ENCODE results near the gene USF3. TPM values are rescaled to one million over a fixed set of nuclear protein-coding genes. Genes with fewer than 3 reads are reported as not detected.

Gene USF3
- total RNA-seq, 3 donors from 2014 or later, result 19.7 to 38.9 (median 28.5) TPM

GRCh38 chr3:113717818-113718217, 21.4 kb upstream of the USF3 start:
- no peaks in the 10 kb centered on the region for H3K9me3 ChIP-seq
- no peaks in the 10 kb centered on the region for H3K4me1 ChIP-seq
- intact Hi-C loops (cut with DNase I; ENCODE audit: low total_unique reads), result no loop called here
- peaks cover 6% of the 10 kb centered on the region for H3K36me3 ChIP-seq
- no peaks in the 10 kb centered on the region for H3K27me3 ChIP-seq
- H3K27ac ChIP-seq, result no peak overlapping the region
- TF ChIP-seq POLR2A (IDR thresholded peaks at IDR 0.05) (no peak), POLR2AphosphoS5 (IDR thresholded peaks at IDR 0.05) (no peak), CTCF (IDR thresholded peaks at IDR 0.05) (no peak)
- no peak overlapping the region for H3K4me3 ChIP-seq
- DNase-seq (ENCODE audit: low spot score in 2 of 2), result no peak

- Histone ChIP-seq H3K9me3 (no peaks in the 10 kb centered on the region), H3K27me3 (no peaks in the 10 kb centered on the region), H3K36me3 (peaks cover 6% of the 10 kb centered on the region), H3K27ac (no peak overlapping the region), H3K4me1 (no peaks in the 10 kb centered on the region), H3K4me3 (no peak overlapping the region)
- intact Hi-C loops (cut with DNase I; ENCODE audit: low total_unique reads), result no loop called here
- no peak for TF ChIP-seq POLR2A (IDR thresholded peaks at IDR 0.05)
- TF ChIP-seq POLR2AphosphoS5 (IDR thresholded peaks at IDR 0.05), result no peak
- no peak for TF ChIP-seq CTCF (IDR thresholded peaks at IDR 0.05)
- DNase-seq (ENCODE audit: low spot score in 2 of 2), result no peak
Measured at GRCh38 chr3:113717308-113717707, 20.9 kb upstream of the USF3 start.

- Histone ChIP-seq H3K36me3 (no peaks in the 10 kb centered on the region), H3K4me1 (no peaks in the 10 kb centered on the region), H3K4me3 (no peak overlapping the region), H3K27me3 (no peaks in the 10 kb centered on the region), H3K27ac (no peak overlapping the region), H3K9me3 (no peaks in the 10 kb centered on the region)
- intact Hi-C loops (cut with DNase I; ENCODE audit: low total_unique reads), result no loop called here
- TF ChIP-seq POLR2AphosphoS5 (IDR thresholded peaks at IDR 0.05), result no peak
- no peak for TF ChIP-seq POLR2A (IDR thresholded peaks at IDR 0.05)
- no peak for TF ChIP-seq CTCF (IDR thresholded peaks at IDR 0.05)
- DNase-seq (ENCODE audit: low spot score in 2 of 2), result no peak
Measured at GRCh38 chr3:113714702-113715101, 18.3 kb upstream of the USF3 start.

- no peaks in the 10 kb centered on the region for H3K4me1 ChIP-seq
- H3K9me3 ChIP-seq, result no peaks in the 10 kb centered on the region
- TF ChIP-seq POLR2A (IDR thresholded peaks at IDR 0.05) (no peak), POLR2AphosphoS5 (IDR thresholded peaks at IDR 0.05) (no peak), CTCF (IDR thresholded peaks at IDR 0.05) (no peak)
Measured at GRCh38 chr3:113712129-113712528, 15.7 kb upstream of the USF3 start.

GRCh38 chr3:113707835-113708234, 11.4 kb upstream of the USF3 start:
- H3K4me3 ChIP-seq, result no peak overlapping the region
- H3K9me3 ChIP-seq, result no peaks in the 10 kb centered on the region
- H3K27me3 ChIP-seq, result no peaks in the 10 kb centered on the region
- no peak for TF ChIP-seq POLR2A (IDR thresholded peaks at IDR 0.05)
- no peak for TF ChIP-seq POLR2AphosphoS5 (IDR thresholded peaks at IDR 0.05)
- no peak for TF ChIP-seq CTCF (IDR thresholded peaks at IDR 0.05)
- intact Hi-C loops (cut with DNase I; ENCODE audit: low total_unique reads), result loop anchor here (1.0 kb wide), 1 partner anchor 9 kb away; no protein-coding TSS in a partner anchor
- no peaks in the 10 kb centered on the region for H3K36me3 ChIP-seq
- no peak for DNase-seq (ENCODE audit: low spot score in 2 of 2)
- no peaks in the 10 kb centered on the region for H3K4me1 ChIP-seq
- H3K27ac ChIP-seq, result no peak overlapping the region

More at GRCh38 chr3:113712129-113712528, 15.7 kb upstream of the USF3 start:
- no peaks in the 10 kb centered on the region for H3K36me3 ChIP-seq
- no peak overlapping the region for H3K4me3 ChIP-seq
- intact Hi-C loops (cut with DNase I; ENCODE audit: low total_unique reads), result no loop called here
- no peaks in the 10 kb centered on the region for H3K27me3 ChIP-seq
- no peak overlapping the region for H3K27ac ChIP-seq
- no peak for DNase-seq (ENCODE audit: low spot score in 2 of 2)

All from breast epithelium (tissue), 4 donors.